ENCODE data around the gene ADAM22.

ADAM22 gene

GRCh38 chr7:87993269-87993668 lies 59.2 kb downstream of the ADAM22 start:
- Histone ChIP-seq H3K9ac (ENCODE audit: low read depth, low read length) (no peak overlapping the region), H3K4me2 (ENCODE audit: insufficient read depth, low read length) (no peak overlapping the region), H4K20me1 (ENCODE audit: insufficient read depth, low read length) (no peaks in the 10 kb centered on the region), H3K27me3 (ENCODE audit: insufficient read depth, low read length, poor library complexity) (no peaks in the 10 kb centered on the region), H3K79me2 (ENCODE audit: insufficient read depth, low read length) (no peaks in the 10 kb centered on the region), H3K9me3 (ENCODE audit: insufficient read depth, low read length, severe bottlenecking) (no peaks in the 10 kb centered on the region), H3K4me3 (ENCODE audit: low read depth in 1 of 2, low read length in 2 of 2) (no peak overlapping the region), H3K27ac (ENCODE audit: low read length) (no peak overlapping the region), H3K36me3 (ENCODE audit: insufficient read depth, low read length) (no peaks in the 10 kb centered on the region), H3K4me1 (ENCODE audit: insufficient read depth, low read length) (no peaks in the 10 kb centered on the region), H2AFZ (ENCODE audit: low read depth, low read length) (no peak overlapping the region)
- TF ChIP-seq EZH2 (IDR thresholded peaks at IDR 0.05; ENCODE audit: borderline replicate concordance, low read depth, low read length, severe bottlenecking), result no peak
- no peak for TF ChIP-seq CTCF (IDR thresholded peaks at IDR 0.05; ENCODE audit: borderline replicate concordance, extremely low read depth, low read length, poor library complexity, severe bottlenecking)
- no peak for DNase-seq
- no peak for ATAC-seq (ENCODE audit: insufficient read depth, low read depth)

GRCh38 chr7:87999261-87999660 lies 65.2 kb downstream of the ADAM22 start:
- H3K27me3 ChIP-seq (ENCODE audit: insufficient read depth, low read length, poor library complexity), result no peaks in the 10 kb centered on the region
- no peaks in the 10 kb centered on the region for H3K9me3 ChIP-seq (ENCODE audit: insufficient read depth, low read length, severe bottlenecking)
- DNase-seq, result no peak
- H3K4me3 ChIP-seq (ENCODE audit: low read depth in 1 of 2, low read length in 2 of 2), result no peak overlapping the region
- H3K79me2 ChIP-seq (ENCODE audit: insufficient read depth, low read length), result no peaks in the 10 kb centered on the region
- no peak overlapping the region for H3K9ac ChIP-seq (ENCODE audit: low read depth, low read length)
- H3K4me1 ChIP-seq (ENCODE audit: insufficient read depth, low read length), result no peaks in the 10 kb centered on the region
- no peaks in the 10 kb centered on the region for H4K20me1 ChIP-seq (ENCODE audit: insufficient read depth, low read length)
- H3K27ac ChIP-seq (ENCODE audit: low read length), result no peak overlapping the region
- no peak overlapping the region for H3K4me2 ChIP-seq (ENCODE audit: insufficient read depth, low read length)
- ATAC-seq (ENCODE audit: insufficient read depth, low read depth), result no peak
- no peak for TF ChIP-seq CTCF (IDR thresholded peaks at IDR 0.05; ENCODE audit: borderline replicate concordance, extremely low read depth, low read length, poor library complexity, severe bottlenecking)
- TF ChIP-seq EZH2 (IDR thresholded peaks at IDR 0.05; ENCODE audit: borderline replicate concordance, low read depth, low read length, severe bottlenecking), result no peak
- H3K36me3 ChIP-seq (ENCODE audit: insufficient read depth, low read length), result no peaks in the 10 kb centered on the region
- no peak overlapping the region for H2AFZ ChIP-seq (ENCODE audit: low read depth, low read length)

GRCh38 chr7:88001744-88002530 lies 67.9 kb downstream of the ADAM22 start:
- ATAC-seq (ENCODE audit: insufficient read depth, low read depth) (no peak), DNase-seq (no peak)
- Histone ChIP-seq H3K4me3 (ENCODE audit: low read depth in 1 of 2, low read length in 2 of 2) (no peak overlapping the region), H3K36me3 (ENCODE audit: insufficient read depth, low read length) (no peaks in the 10 kb centered on the region), H3K79me2 (ENCODE audit: insufficient read depth, low read length) (no peaks in the 10 kb centered on the region), H4K20me1 (ENCODE audit: insufficient read depth, low read length) (no peaks in the 10 kb centered on the region), H3K9ac (ENCODE audit: low read depth, low read length) (no peak overlapping the region), H3K27ac (ENCODE audit: low read length) (no peak overlapping the region), H3K27me3 (ENCODE audit: insufficient read depth, low read length, poor library complexity) (no peaks in the 10 kb centered on the region), H3K4me1 (ENCODE audit: insufficient read depth, low read length) (no peaks in the 10 kb centered on the region), H3K9me3 (ENCODE audit: insufficient read depth, low read length, severe bottlenecking) (no peaks in the 10 kb centered on the region), H3K4me2 (ENCODE audit: insufficient read depth, low read length) (no peak overlapping the region), H2AFZ (ENCODE audit: low read depth, low read length) (no peak overlapping the region)
- no peak for TF ChIP-seq EZH2 (IDR thresholded peaks at IDR 0.05; ENCODE audit: borderline replicate concordance, low read depth, low read length, severe bottlenecking)

GRCh38 chr7:88002617-88003016 lies 68.6 kb downstream of the ADAM22 start:
- Histone ChIP-seq H4K20me1 (ENCODE audit: insufficient read depth, low read length) (no peaks in the 10 kb centered on the region), H2AFZ (ENCODE audit: low read depth, low read length) (no peak overlapping the region), H3K79me2 (ENCODE audit: insufficient read depth, low read length) (no peaks in the 10 kb centered on the region), H3K9me3 (ENCODE audit: insufficient read depth, low read length, severe bottlenecking) (no peaks in the 10 kb centered on the region), H3K4me1 (ENCODE audit: insufficient read depth, low read length) (no peaks in the 10 kb centered on the region), H3K27me3 (ENCODE audit: insufficient read depth, low read length, poor library complexity) (no peaks in the 10 kb centered on the region), H3K27ac (ENCODE audit: low read length) (no peak overlapping the region), H3K4me2 (ENCODE audit: insufficient read depth, low read length) (no peak overlapping the region), H3K4me3 (ENCODE audit: low read depth in 1 of 2, low read length in 2 of 2) (no peak overlapping the region), H3K36me3 (ENCODE audit: insufficient read depth, low read length) (no peaks in the 10 kb centered on the region), H3K9ac (ENCODE audit: low read depth, low read length) (no peak overlapping the region)
- no peak for ATAC-seq (ENCODE audit: insufficient read depth, low read depth)
- no peak for TF ChIP-seq CTCF (IDR thresholded peaks at IDR 0.05; ENCODE audit: borderline replicate concordance, extremely low read depth, low read length, poor library complexity, severe bottlenecking)
- TF ChIP-seq EZH2 (IDR thresholded peaks at IDR 0.05; ENCODE audit: borderline replicate concordance, low read depth, low read length, severe bottlenecking), result no peak
- no peak for DNase-seq
